ENCODE measurements around the gene DNAJB6. TPM values are rescaled to one million over a fixed set of nuclear protein-coding genes. Genes with fewer than 3 reads are reported as not detected.

DNAJB6 gene
- total and polyA plus RNA-seq, 2 of the 4 experiments (the other 2 are of a cell fraction) = 93.4 to 165 TPM

GRCh38 chr7:157433628-157434027, 96.8 kb downstream of the DNAJB6 start:
- peaks cover 7% of the 10 kb centered on the region; the same call in 1 of the 2 replicates for H3K9me1 ChIP-seq (ENCODE audit: insufficient read depth, low read length)
- no peak overlapping the region for H2AFZ ChIP-seq (replicated peaks; ENCODE audit: low read length, poor library complexity)
- TF ChIP-seq MAZ (IDR thresholded peaks at IDR 0.05; ENCODE audit: borderline replicate concordance, low read depth, low read length) = no peak
- no peak overlapping the region for H2BK120ac ChIP-seq (ENCODE audit: low read depth, low read length)
- no peak overlapping the region for H4K5ac ChIP-seq (ENCODE audit: low read depth, low read length)
- H3K56ac ChIP-seq (ENCODE audit: extremely low read depth, insufficient read depth, low read length) = no peak overlapping the region
- no peaks in the 10 kb centered on the region for H3K9me3 ChIP-seq (ENCODE audit: control insufficient read depth, insufficient read depth, low read length)
- H3K4ac ChIP-seq (ENCODE audit: low read depth, low read length) = no peak overlapping the region
- no peak overlapping the region for H3K4me2 ChIP-seq (ENCODE audit: low read depth, low read length)
- intact Hi-C loops (cut with micrococcal nuclease) = loop anchor here (1.0 to 2.0 kb wide), 2 partner anchors 41 to 1543 kb away; no protein-coding TSS in a partner anchor
- no peaks in the 10 kb centered on the region for H3K27me3 ChIP-seq (ENCODE audit: control insufficient read depth, insufficient read depth, low read length)
- H2BK20ac ChIP-seq (ENCODE audit: low read depth, low read length) = no peak overlapping the region
- H3K79me1 ChIP-seq (ENCODE audit: low read depth in 1 of 2, low read length in 2 of 2) = no peaks in the 10 kb centered on the region
- dilution Hi-C loops (cut with HindIII; ENCODE audit: low sequenced_read_pairs, unreplicated experiment) = no loop called here
- H4K20me1 ChIP-seq (ENCODE audit: insufficient read depth, low read length) = no peaks in the 10 kb centered on the region
- no TSS peak for BruUV-seq (replicated peaks)
- H2BK15ac ChIP-seq (ENCODE audit: low read depth, low read length) = no peak overlapping the region
- no peak overlapping the region for H2BK5ac ChIP-seq (ENCODE audit: low read depth, low read length, poor library complexity, severe bottlenecking)
- no peak overlapping the region for H4K91ac ChIP-seq (ENCODE audit: insufficient read depth, low read depth, low read length)
- H4K8ac ChIP-seq (ENCODE audit: low read depth in 2 of 2, low read length in 2 of 2) = no peak overlapping the region
- no peak overlapping the region for H2AK5ac ChIP-seq (ENCODE audit: low read depth, low read length)
- no peak overlapping the region for H3K23ac ChIP-seq (ENCODE audit: low read depth, low read length)
- DNase-seq = no peak
- no peak for ATAC-seq (ENCODE audit: low read depth)
- POLR2A ChIA-PET (ENCODE audit: unreplicated experiment) = no interaction called here
- CTCF ChIA-PET = no interaction called here
- H3K4me3 ChIP-seq (ENCODE audit: insufficient read depth, low read depth, low read length) = no peak overlapping the region
- no peak overlapping the region for H3K18ac ChIP-seq (ENCODE audit: low read depth, low read length)
- no peak overlapping the region for H3K14ac ChIP-seq (replicated peaks; ENCODE audit: low read depth, low read length)
- WGBS, 2 experiments (ENCODE audit: extremely low coverage in 2 of 2, insufficient read length in 1 of 2) = 94% methylated on average over 3 of the region's 12 CpGs; no CpG with 5 or more reads in 1 of the 2 experiments
- H2AK9ac ChIP-seq (replicated peaks; ENCODE audit: low read depth, low read length, poor library complexity) = no peak overlapping the region
- in situ Hi-C loops (cut with MboI; ENCODE audit: low sequenced_read_pairs) = no loop called here
- no peaks in the 10 kb centered on the region for H3K36me3 ChIP-seq (ENCODE audit: control insufficient read depth, insufficient read depth, low read length)
- H3K9ac ChIP-seq (ENCODE audit: low read depth, low read length) = no peak overlapping the region
- H3K27ac ChIP-seq (ENCODE audit: insufficient read depth, low read length) = no peak overlapping the region
- H3K4me1 ChIP-seq (ENCODE audit: control insufficient read depth, insufficient read depth, low read length) = peaks cover 4% of the 10 kb centered on the region; the same call in 1 of the 2 replicates

Measured in IMR-90 (cell line).